GM21447 (cell line): ENCODE measurements around the gene EXT2.

Source experiments
- ATAC-seq: cut with Tn5 transposase; IDR thresholded peaks from one replicate; pipeline ENCODE4 v1.9.1; 2021; ENCODE audit not compliant: unreplicated experiment

EXT2 gene

DNA sequence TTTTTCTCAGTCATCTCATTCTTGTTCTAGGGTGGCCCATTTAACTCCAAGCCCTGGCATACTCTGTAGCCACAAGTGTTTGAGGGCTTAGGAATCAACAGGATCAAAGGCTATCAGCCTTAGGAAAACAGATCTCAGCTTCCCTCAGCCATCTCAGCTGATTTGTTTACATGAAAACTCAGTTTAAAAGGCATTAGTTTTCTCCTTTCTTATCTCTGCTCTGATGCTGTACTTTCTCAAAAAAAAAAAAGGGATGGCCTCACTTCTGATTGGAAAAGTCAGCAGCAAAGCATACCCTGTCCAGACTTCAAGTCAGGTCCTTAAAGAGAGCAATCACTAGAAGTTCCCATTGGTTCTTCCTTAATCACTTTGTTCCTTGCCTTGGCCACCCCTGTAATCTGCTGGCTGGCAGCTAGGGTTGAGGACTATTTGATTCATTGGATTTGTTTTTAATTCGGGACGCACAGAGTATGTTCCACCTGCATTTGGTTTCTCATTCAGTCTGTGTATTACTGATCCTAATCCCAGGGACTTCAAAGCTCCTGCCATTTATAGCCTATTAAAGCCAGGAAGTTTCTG is 102.8 kb downstream of the EXT2 start:
- ATAC-seq: no peak

DNA sequence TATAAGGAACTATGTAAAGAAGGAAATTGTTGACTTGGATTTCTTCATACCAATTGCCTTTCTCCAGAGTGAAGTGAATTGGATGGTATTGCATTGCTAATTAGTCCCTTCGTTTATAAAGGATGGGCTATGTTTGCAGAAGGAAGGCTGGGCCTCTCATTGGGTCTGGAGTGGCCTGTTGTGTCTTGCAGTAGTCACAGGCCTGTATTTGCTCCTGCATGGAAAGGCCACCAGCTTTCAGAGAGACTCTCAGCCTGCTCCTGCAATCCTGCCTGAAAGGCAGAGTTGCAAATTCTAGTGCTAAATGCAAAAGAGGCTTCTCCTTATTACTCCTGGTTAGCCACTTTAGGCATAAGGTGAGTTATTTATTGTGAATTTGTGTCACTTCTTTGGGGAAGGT is 103.8 kb downstream of the EXT2 start:
- ATAC-seq: no peak

DNA sequence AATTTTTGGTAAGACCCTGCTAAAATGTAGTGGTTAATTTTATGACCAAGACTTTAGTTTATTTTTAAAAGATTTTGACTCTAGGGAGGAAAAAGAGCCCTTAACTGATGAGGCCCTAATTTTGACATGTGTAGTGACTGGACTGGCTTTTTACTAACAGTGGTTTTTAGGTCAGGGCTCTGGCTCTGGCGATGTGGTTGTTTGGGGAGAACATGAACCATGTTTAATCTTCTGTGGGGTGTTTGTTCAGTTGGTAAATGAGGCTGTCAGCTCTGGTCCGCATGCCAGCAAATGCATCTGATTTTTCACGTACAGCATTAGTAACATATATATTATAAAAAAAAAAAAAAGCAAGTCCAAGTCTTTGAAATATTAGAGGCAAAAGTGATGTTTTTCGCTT is 104.3 kb downstream of the EXT2 start:
- no peak for ATAC-seq

DNA sequence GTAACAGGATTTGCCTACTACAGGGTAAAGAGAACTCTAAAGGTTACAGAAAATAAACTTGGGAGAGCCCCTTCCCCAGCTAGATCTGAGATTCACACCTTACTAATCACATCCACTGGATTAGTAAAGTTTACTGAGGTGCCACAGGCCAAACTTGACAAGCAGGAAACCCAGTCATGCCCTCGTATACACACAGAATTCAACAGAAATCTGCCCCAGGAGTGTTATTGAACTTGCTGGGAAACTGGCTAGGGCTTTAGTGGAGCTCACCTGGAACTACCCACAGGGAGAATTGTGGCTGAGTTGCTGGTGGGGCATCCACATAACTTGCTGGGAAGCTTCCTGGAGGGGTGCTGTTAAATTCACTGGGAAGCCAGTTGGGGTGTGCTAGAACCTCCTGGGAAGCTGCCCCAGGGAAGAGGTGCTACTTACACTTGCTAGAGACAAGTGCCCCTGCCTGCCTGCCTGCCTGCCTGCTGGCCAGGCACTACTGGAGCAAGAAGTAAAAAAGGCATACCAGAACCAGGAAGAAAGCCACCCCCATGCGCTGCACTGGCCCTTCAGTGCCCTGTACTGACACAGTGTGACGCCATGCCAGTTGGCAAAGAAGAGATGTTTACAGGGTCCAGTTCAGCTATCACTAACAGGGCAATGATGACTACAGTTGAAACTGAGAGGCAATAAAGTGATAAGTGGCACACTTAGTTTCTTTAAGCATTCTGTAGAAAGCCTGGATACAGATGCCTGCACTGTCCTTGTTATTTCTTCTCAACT is 108.0 kb downstream of the EXT2 start:
- ATAC-seq: no peak

DNA sequence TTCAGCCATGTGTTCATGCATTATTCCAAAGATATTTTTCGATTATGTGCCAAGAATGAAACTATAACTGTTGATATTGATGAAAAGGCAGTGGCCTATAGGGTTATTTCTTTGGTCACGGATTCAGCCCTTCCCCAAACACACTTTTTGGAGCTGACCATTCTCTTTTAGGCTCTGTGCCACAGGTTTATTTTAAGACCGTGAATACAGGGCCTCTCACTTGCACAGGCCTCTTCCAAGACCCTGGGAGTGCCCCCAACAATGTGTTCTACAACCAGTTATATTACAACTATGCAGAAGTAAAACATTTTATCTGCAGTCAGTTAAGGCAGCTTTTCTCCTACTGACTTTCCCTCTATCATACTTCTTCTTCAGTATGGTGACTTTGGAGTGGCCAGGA is 109.9 kb downstream of the EXT2 start:
- no peak for ATAC-seq

DNA sequence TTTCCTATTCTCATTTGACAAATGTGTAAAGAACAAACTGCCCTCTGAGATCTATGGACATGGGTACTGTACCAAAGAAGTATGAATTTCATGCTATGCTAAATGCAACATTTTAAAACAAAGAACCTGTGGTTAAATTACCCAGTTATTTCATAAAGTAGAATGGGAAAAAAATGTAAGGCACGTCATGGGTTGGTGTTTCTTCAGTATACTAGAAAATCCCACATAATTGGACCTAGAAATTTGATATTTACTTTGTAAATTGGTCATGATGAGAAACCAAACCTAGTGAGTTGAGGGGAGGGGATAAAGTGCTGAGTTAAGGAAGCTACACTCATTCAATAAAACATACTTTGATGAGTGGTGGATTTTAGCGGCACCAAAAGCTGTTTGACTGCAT is 110.4 kb downstream of the EXT2 start:
- no peak for ATAC-seq

DNA sequence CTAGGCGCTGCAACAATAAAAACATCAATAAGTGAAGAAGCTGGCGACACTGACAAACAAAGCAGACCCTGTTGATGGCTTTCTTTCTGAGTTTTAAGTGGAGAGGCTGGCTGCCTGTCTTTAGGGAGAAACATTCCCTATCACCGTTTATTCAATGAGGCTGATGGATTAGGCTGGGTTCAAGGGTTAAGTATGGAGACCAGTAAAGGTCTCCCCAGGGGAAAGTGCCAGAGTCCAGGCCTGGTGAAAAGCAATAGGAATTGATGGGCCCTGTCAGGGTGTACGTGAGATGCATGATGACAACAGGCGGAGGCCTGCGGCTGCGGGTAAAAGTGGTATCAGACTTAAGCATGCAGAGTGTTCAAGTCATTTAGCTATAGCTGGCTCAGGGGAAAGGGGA is 111.8 kb downstream of the EXT2 start:
- no peak for ATAC-seq

DNA sequence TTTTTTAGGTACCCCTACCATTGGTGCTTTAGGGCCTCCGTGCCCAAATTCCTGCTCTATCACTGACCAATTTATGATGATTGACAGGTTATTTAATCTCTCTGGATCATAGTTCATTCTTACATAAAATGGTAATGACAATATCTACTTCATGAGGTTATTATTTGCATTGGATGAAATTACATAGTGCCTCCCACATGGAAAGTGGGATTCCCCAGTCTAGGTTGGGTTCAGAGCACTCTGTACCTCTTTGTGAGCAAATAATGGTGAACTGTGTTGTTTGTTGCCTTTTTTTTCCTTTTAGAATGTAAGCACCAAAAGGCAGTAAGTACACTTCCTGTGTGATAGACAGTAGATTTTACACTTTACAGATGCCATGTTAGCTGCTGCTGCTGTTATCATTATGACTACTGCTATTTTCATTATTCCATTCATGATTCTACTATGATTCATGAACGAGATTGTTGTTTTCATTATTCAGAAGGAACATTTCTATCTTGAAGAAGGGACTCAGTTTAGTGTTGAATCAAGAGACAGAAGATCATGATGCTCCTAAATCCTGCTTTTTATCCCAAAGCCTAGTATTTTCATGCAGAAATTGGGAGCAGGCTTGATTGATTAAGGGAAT is 113.6 kb downstream of the EXT2 start:
- ATAC-seq: no peak

DNA sequence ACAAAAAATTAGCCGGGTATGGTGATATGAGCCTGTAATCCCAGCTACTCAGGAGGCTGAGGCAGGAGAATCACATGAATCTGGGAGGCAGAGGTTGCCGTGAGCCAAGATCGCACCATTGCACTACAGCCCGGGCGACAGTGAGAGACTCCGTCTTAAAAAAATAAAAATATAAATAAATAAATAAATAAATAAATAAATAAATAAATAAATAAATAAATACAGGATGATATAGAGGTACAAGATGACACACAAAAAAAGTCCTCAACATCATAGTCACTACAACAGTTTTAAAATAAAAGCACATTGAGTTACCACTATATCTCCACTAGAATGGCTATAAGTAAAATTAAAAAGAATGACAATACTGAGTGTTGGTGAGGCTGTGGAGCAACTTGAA is 116.7 kb downstream of the EXT2 start:
- ATAC-seq: no peak

DNA sequence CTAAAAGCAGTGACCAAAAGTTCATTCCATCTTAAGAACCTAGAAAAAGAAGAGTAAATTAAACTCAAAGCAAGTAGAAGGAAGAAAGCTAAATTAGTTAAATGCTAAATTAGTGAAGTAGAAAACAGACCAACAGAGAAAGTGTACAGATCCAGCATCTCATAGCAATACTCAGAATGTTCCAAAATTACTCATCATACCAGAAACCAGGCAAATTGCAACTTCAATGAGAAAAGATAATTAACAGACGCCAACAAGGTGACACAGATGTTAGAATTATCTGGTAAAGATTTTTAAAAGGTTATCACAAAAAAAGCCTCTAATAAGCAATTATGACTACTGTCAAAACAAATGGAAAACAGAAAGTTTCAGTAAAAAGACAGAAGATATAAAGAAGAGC is 117.7 kb downstream of the EXT2 start:
- no peak for ATAC-seq

DNA sequence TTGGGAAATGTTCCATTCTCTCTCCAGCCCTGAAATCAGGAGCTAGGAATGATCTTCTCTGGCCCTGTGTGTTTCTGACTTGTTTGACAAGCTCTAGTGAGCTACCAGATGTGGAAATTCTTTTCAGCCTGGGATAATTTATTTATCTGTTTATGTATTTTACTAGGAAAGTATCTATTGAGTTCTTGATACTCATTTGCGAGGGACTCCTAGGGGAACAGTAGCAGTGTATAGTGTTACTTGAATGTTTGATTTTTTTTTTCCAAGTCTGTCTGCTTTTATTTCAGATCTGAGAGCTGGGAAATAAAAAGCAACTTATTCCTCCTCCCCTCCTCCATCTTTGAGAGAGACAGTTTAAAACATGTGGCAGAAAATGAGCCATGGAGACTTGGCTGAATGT is 122.0 kb downstream of the EXT2 start:
- ATAC-seq: no peak

DNA sequence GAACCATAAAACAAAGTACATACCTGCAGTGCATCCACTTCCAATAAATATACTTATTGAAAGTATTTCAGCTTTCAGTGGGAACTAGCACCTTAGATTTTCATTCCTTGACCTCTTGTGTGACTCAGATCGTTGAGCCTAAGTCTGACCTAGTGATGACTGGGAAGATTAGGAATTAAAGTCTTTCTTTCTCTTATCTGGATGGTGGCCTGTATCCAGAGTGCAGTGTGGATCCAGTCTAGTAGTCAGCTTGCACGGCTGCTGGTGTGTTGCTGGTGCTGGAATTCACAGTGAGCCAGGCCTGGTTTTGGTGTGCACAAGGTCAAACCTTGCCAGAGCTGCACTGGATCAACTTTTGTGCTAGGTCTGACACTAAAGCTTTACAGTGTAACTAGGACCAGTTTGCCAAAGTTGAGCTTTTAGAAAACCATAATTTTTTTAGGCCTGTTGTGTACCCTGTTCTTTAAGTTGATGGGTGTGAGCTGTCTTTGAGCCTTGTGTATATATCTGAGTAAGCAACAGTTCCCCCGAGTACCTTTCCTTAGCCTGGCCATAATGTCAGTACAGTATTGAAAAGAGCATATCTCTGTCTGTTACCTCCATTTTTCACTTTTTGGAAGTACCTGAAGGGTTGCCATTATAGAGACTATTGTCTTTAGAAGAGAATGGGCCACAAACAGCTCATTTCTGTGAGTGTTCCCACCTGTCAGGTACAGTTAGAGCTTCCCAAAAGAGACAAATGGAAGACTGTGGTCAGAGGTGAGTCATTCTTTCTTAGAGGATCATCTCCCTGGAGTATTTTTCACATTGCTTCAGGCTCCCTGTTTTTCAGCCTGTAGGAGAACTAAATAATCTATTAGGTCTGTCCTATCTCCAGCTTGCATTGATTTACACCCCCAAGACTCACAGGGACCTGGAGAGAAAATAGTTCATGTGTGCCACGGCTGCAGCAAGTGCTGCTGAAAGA is 124.6 kb downstream of the EXT2 start:
- no peak for ATAC-seq

DNA sequence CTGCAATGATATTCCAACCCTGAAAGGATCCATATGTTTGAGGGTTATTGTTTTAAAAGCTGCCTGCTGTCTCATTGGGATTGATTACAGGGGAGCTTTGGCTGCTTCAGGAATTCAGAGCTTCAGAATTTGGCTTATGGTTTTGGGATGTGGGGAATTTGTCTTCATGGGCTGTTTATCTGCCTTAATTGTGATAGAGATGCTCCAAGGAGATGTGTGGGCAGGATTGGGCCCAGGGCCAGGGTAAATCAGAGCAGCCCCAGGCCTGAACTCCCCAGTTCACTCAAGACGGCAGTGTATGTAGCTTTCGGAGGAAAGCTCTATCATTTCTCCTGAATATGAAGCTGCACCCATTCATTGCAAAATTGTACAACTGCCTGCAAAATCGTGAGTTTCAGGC is 126.0 kb downstream of the EXT2 start:
- ATAC-seq: no peak

DNA sequence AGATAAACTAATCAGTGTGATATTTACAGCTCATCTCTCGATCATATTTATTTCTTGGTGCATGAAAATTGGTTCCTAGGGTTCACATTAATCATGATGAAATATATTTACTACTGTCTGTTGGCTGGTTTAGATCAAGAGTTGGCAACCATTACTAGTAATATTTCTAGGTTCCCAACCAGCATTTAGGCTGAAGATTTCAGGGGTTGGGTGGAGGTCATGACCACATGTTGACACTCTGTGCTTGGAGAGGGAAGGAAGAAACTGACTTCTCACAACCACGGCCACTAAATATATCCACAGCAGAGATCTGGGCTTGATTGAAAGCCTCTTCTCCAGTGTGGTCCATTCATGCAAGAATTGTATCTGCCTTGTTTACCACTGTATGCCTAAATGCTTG is 126.5 kb downstream of the EXT2 start:
- no peak for ATAC-seq

DNA sequence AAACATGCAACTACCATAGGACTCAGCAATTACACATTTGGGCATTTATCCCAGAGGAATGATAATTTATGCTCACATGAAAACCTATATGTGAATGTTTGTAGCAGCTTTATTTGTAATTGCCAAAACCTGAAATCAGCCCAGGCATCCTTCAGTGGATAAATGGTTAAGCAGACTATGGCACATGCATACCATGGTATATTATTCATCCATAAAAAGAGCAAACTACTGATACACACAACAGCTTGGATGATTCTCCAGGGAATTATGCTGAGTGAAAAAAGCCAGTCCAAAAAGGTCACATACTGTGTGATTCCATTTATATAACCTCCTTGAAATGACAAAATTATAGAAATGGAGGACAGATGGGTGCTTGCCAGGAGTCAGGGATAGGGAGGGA is 127.8 kb downstream of the EXT2 start:
- no peak for ATAC-seq

DNA sequence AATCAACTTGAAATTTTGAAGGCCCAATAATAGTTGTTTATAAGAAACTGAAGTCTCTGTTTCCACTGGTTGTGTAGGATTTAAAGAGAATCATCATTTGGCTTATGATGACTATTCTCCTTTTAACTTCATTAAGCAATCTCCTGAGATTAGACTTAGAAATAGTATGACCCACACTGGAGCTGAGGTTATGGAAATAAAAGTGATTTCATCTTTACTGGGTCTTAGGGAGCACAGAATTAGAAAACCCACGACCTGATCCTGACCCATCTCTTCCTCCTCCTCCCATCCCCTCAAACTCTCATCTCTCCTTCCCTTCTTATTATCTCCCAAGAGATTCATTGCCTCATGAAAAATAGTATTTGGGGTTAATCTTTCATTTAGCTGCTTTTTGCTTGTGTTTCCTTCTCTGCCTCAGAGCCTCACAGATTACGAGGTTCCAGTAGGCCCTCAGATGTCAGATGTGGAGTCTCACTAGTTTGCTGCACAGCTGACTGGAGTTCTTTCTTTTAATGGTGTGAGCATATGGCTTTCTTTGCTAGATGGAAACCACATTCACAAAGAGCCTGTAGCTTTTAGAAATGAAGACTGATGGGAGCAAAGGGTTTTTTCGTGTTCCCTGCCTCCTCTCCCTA is 129.5 kb downstream of the EXT2 start:
- no peak for ATAC-seq

DNA sequence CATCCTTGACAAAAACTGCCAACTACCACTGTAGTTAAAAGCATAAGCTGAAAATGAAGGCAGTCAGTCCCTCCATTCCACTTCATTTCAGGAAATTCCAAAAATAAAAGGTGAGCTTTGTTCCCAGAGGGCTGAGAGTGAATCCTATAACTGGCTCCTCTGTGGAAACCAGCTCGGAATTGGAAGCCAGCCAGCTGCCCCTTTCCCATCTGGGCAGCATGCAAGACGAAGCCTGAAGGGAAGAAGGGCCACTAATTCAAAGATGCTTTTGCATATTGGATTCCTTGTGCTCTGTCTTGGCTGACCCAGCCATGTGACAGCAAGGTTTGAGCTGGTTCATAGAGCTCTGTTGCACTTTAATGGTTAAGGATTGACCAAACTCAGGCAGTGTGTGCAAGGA is 131.0 kb downstream of the EXT2 start:
- peak; percentile 19 for ATAC-seq

DNA sequence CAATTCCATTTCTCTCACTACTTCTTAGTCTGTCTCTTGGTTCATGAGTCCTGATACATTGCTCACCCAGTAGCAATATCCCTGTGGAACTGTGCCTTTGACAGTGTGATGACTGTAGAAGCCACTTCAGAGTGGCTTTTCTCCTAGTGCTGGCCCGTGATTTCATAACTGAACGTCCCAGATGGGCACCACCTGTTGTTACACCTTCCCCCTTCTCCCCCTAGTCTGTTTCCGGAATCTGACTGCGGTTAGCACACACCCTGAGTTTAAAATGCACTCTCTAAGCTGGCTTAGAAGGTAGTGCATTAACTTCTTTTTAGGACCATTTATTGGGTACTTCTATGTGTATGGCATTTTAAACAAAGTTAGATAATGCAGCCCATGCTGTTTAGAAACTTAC is 131.5 kb downstream of the EXT2 start:
- peak; percentile 70 for ATAC-seq

DNA sequence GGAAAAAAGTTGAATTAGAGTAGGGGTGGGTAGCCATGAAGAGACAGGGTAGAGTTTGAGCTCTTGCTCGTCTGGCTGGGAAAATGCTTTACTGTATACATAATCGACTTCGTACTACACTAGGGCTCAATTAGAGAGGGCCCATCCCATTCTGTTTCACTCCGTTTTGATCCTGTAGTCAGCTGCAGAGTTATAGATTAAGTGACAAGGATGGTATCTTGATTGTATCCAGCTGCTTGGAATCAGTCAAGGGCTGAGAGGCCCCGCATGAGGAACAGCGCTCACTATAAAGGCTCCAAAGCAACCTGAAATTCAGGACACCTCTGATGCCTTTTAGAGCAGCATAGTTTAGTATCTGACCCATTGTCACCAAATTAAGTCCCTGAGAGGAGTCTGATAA is 132.9 kb downstream of the EXT2 start:
- ATAC-seq: no peak

DNA sequence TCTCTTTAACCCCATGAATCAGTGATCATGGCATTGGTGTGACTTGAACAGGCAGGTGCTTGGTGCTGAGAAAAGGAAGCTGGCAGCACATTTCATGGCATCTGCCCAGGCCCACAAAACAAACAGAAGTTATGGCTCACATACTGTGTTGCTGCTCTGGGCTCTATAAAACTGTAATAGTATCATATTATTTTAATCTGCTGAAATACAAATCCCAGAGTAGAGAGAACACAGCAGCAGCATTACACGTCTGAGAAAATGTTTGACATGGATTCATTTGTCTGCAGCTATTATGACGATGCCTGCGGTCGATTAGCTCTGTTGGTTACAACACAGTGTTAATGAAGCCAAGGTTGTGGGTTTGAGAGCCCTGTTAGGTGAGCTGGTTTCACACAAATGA is 133.6 kb downstream of the EXT2 start:
- no peak for ATAC-seq

DNA sequence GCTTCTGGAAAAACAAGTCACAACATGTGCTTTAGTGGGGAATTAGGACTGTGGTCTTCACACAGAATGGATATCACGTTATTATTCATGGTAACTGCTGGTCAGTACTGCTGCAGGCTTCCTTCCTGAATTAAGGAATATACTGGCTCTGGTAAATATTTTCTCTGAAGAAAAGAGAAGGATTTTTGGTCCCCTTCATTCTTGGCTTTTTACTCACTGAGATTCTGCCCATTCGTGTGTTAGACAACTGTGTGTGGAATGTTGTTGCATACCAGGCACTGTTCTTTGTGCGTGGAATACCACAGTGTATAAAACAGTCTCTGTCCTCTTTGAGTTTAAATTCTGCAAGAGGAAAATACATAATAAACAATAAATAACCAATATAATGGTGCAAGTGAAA is 134.1 kb downstream of the EXT2 start:
- no peak for ATAC-seq
